HG03064 (cell line): Measurements from ENCODE around the gene B3GAT3.
"Not testable (repeated sequence)": the region's sequence is repeated elsewhere in the genome, so short reads cannot be mapped to it uniquely, and the experiment has no call there.

Experiments
- ATAC-seq: cut with Tn5 transposase; IDR thresholded peaks from one replicate; pipeline ENCODE4 v1.9.1; 2021; ENCODE audit warnings: low read depth; ENCODE audit not compliant: unreplicated experiment

Gene B3GAT3

DNA sequence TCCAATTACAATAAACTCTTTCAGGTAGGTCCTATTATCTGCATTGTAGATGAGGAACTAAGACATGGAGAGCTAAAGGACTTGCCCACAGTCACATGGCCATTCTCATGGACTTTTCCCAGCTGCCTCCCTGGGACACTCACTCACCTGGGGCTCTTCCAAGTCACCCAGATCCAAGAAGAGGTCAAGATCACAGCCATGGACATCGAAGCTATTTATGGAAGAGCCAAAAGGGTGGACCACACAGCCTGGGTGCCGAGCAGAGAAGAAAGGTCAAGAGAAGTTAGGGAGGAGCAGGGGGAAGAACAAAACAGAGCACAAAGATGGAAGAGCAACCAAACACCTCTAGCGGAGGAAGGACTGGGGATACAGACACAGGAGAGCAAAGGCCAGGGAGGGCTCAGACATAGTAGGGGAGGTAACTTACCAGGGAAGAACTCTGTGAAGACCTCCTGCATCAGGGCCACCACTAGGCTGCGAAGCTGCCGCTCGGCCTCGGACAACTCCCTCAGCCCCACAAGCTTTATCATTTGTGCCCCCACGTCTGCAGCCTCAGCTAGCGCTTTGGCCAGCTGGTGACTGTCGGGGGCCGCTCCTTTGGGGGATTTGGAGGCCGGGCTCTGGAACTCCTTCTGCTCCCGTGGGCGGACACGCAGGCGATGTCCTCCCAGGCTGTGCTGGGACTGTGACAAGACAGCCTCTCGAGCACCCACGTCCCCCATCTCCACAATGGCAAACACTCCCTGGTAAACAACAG, 40.6 kb downstream of the B3GAT3 start:
- ATAC-seq, result no peak

DNA sequence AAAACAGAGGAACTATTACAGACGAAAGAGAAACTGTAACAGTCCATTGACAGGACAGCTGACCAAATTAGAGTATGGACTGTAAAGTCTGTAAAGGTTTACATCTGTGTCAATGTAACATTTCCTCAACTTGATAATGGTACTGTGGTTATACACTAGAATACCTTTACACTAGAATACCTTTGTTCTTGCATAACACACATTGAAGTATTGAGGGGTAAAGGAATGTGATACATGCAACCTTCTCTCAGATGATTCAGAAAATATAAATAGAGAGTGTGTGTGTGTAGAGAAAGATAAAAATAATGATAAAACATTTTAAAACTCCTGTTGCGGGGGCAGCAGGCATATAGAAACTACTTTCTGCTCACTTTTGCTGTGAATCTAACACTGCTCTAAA, 42.5 kb downstream of the B3GAT3 start:
- ATAC-seq, result no peak

DNA sequence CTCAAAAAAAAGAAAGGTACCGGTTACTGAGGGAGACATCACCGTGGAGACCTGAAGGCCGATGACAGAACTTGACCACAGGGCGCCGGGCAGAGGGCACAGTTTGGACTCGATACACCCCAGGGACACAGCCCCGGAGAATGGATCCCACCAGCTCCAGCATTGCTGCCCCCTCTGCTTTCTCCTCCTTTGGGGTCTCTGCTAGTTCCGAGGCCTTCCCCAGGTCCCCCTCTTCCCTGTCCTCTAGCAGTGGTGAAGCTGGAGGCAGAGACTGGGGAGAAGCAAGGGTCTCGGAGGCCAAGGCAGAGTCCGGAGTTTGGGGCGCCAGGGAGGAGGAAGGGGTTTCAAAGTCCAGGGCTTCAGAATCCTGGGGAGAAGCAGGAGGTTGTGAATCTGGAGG, 43.2 kb downstream of the B3GAT3 start:
- ATAC-seq, result no peak

DNA sequence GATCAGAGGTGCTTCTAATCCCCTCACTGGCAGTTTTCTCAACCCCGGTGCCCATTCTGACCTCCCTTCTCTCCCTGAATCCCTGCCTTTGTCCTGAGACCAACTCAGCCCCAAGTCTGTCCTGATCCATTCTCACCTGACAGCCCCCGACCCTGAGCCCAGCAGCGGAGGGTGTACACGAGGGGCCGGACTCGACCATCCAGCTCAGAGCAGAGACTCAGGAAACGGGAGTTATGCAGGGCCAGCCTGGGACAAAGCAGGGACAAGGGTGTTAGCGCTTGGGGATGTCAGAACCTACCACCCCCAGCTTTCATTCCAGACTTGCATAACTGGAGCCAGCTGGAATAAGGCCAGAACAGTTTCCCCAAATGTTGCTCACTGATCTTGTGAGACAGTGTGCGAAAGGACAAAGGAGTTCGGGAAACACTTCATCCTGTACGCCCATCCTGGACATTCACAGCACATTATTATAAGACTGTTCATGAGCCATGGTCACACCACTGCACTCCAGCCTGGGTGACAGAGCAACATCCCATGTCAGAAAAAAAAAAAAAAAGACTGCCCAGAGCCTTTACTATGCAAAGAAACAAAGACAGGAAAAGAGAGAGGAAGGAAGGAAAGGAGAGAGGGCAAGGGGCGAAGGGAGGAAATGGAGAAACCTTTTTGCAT, 44.6 kb downstream of the B3GAT3 start:
- no peak for ATAC-seq

DNA sequence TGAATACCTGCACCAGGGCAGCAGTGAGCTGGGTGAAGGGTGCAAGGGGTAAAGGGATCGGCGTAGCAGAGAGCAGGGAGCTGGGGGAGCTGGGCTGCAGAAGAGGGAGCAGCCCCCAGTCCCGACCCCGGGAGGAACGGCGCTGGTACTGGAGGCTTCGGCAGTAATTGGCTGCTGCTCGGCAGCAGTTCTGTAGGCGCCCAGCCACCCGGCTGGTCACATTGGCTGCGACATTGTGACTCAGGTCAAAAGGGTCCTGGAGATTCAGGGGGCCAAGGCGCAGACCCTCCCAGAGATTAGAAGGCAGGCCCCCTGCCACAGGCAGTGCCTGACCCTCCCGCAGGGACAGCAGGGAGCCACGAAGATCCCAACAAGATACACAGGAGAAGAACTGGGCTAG, 45.9 kb downstream of the B3GAT3 start:
- ATAC-seq, result no peak

DNA sequence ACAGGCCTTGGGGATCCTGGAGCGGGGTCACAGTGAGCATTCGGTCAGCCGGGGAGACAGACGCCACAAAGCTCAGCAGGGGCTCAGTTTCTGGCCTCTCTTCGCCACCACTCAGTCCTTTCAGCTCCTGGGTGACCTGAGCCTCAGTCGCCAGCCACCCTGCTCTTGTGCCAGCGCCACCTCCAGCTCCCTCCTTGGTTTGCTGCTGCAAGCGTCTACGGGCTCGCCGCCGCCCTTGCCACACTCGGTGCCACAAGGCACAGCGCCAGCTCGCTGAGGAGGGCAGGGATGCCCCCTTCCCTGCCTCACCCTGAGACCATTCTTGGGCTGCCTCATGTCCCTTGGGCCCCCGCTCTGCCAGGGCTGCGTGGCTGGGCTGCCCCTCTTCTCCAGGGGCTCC, 46.6 kb downstream of the B3GAT3 start:
- no peak for ATAC-seq

DNA sequence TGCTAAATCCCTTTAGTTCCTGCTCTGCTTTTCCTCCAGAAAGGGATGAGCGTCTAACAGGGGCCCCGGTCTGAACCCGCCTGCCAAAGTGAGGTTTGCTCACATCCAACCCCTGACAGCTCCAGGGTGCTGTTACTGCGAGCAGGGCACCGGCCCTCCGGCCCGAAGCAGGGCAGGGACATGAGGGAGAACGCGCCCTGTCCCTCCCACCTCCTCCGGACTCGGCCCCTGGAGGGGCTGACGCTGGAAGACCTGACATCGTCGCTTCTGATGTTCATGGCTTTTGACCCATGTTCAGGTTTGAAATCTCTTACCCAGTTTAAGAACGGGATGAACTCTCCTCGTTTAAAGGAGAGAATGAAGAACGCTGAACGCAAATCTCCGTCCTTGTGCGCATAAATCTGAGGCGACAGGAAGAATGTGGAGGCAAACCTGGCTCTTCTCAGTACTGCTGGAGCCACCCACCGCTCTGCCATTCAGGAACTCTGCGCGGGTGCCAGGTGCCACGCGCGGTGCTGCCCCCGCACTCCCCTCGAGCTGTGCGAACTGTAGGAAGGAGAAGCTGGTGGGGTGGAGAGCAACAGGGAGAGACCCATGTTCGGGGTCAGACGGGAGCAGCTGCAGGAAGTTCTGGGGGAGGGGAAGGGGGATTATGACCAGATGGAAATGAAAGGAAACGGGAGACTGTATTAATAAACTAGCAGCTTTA, 47.3 kb downstream of the B3GAT3 start:
- ATAC-seq, result peak; percentile 9

DNA sequence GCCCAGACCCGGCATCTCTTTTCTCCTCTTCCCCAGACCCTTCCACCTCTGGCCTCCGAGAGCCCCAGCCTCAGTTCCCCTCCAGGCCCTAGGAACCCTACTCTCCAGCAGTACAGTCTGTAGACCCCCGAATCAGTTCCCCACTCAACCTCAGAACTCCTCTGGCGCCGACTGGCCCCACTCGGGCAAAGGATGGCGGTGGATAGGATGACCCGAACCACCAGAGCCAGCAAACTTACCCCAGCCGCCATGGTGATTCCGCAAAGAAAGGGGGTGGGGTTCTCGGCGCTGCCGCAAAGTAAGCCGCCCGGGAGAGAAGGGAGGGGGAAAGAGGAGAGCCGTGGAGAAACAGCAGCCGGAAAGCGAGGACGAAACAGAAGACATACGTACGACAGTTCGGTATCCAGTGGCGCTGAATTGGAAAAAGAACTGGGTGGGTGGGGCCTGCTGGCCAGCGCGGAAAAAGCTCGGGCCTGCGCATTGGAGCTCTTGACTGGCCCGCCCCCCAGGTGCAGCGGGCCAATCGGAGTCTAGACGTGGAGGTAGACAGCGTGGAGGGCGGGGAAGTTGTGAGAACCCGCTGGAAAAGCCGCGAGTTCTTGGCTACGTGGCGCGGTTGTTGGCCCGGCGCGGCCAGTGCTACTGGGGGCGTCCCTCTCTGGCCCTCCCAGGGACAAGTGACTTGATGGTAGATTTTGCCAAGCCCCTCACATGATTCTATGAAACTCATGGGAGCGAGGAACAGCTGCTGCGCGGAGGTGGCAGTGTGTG, 48.0 kb downstream of the B3GAT3 start, which contains the start of gene EEF1G:
Gene EEF1G (minus strand): TSS at position 300 of the 771 bp plus-strand sequence. CDS start 49 bp downstream, at position 251.
- peak; percentile 68 for ATAC-seq

DNA sequence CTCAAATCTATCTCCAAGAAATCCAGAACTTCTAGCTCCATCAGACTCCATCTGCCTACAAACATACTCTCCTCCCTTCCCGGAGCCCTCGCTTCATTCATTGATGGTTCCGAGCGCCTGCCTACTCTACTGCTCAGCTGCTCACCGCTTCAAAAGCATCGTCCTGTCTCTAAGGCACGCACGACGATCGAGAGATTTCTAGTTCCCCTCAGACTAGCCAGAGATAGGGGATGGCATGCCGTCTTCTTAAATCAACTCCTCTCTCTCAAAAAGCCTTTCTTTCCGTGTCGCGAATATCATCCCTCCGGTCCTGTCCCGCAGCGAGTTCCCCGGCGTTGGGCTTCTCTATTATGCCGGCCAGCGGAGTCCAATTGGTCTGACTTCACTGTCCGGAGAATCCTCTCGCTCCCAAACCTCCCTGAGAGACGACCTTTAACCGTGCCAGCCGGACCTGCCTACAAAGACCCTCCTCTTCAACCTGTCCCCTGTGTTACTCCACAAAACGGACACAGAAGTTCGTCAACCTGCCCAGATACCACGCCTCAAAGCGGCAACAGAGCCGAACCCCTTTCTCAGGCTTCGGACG, 48.7 kb downstream of the B3GAT3 start:
- no peak for ATAC-seq

DNA sequence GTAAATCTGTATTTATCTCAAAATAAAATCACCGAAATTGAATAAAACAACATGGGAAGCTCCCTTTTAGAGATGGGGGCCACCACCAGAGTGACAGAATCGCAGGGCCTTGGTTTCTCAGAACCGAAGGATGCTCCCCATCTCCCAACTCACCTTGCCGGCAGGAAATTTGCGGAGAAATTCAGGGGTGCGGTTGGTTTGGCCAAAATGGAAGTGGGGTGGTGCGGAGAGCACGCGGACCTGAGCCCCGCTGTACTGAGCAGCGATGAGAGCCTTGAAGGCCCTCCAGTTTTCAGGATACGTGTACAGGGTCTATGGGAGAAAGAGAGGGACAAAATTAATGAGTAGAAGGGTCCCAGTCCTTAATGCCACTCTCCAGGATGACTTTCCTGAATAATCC, 49.4 kb downstream of the B3GAT3 start:
- no peak for ATAC-seq

DNA sequence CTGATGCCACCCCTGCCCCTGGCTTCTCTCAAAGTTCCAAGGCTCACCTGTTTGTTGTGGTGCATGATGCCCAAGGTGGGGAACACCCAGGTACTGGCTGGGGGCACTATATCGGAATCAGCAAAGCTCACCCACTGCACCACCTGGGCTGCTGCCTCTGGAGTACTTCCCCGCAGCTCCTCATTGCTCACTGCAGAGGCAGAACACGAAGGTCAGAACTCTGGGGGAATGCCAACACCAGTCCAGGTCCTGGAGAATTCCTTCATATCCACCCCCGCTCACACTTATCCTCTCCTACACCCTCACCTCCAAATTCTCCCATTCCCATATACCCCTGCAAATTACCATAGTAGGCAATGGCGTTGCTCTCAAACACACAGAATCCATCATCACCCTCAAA, 50.3 kb downstream of the B3GAT3 start:
- not testable (repeated sequence) for ATAC-seq

DNA sequence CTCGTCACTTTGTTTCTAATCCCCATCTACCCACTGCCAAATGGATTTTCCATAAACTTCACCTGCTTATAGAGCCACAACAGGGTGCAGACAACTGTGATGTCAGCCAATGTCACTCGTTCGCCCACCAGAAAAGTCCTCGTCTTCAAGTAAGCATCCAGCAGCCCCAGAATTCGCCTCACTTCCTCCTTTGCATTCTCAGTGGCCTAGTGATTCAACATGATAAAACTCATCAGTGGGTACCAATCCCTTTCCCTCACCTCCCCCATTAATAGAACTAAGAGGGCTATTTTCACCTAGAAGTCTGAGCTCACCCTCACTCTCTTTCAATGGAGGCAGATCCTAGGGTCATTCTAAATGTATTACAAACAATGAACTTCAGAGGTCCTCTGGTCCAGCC, 50.9 kb downstream of the B3GAT3 start:
- not testable (repeated sequence) for ATAC-seq

DNA sequence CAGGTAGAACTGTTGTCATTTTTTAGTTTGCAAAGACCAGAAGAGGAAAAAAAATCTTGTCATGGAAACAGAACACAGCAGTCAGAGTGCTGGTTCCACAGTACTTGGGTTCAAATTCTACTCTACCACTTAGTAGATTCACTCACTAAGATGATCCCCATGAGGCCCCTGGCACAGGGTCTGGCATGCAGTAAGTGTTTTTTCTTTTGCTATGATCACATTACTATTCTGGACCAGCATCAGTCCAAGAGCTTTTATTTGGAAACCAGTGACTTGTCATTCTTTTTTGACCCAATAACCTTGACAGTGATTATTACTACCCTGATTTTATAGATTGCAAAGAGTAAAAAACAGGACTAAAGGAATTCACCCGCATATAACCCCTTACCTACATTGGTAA, 52.2 kb downstream of the B3GAT3 start:
- no peak for ATAC-seq

DNA sequence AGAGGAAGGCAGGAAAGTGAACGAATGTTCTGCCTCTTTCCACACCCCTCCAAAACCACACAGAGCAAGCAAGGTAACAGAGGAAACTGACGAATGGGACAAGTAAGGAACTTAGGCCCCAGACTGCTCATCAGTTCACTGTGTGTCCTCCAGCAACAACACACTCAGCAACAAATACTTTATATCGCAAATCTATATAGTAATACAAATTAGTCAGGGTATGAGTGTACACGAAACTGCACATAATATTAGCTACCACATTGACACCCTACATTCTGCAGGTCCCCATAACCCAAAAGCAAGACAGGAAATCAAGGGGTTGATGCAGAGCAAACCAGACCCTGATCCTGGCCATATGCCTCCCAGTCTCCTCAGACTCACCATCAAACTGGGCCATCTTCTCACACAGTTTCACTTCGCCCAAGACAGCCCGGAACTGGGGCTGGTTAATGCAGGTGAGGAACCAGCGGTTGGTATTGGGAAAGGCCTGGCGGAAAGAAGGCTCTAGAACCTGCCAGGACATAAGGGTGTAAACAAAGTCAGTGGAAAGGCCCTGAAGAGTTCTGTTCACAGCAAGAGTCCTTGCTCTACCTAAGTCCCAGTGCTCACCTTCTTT, 54.7 kb downstream of the B3GAT3 start:
- no peak for ATAC-seq

DNA sequence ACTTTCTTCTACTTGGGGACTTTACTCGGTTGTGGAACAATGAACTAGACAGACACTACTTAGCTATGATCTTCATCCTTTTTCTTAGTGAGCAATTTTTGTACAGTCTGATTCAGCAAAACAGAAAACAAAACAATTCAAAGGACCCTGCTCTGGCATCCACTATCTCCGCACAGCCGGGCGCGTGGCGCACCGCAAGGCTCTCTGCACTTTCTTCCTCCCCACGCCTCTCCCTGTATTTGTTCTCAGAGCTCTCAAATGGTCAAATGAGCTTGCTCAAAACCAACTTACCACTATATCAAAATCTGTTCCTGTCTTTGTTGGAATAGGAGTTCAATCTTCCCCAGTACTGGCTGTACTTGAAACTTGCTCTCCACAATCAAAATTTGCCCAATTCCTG, 55.5 kb downstream of the B3GAT3 start:
- no peak for ATAC-seq
